K562 (cell line): ENCODE measurements around the gene RDH8. TPM values are rescaled to one million over a fixed set of nuclear protein-coding genes. Genes with fewer than 3 reads are reported as not detected.
A peak's percentile ranks its signal among the peaks of the same experiment; 100 is the strongest.

Source experiments
- E2F5 ChIP-seq: sonication (generic); formaldehyde crosslinking; IDR thresholded peaks from 2 replicates; pipeline ENCODE4 v1.8.0; 2022; ENCODE audit warnings: mild to moderate bottlenecking, missing genetic modification reagents
- FOXP1 ChIP-seq: sonication (generic); formaldehyde crosslinking; IDR thresholded peaks from 2 replicates; pipeline ENCODE4 v1.8.0; 2022; ENCODE audit warnings: mild to moderate bottlenecking, missing genetic modification reagents
- MAZ ChIP-seq, 2 experiments: fragments of 450-650 bp in 1 of 2; sonication (generic) in 1 of 2; formaldehyde crosslinking; IDR thresholded peaks in 1 of 2; conservative IDR thresholded peaks in 1 of 2; 2 replicates each; pipeline versions ENCODE4 v1.4.0 to v1.5.0; 2020; ENCODE audit warnings: mild to moderate bottlenecking in 1 of 2, missing genetic modification reagents in 1 of 2
- MYC ChIP-seq, 2 experiments: fragments of 250-450 bp in 1 of 2; sonication (Bioruptor Pico) in 1 of 2; IDR thresholded peaks; 2 replicates each; pipeline versions ENCODE4 v1.5.1 to v1.6.1; 2012 to 2021; ENCODE audit warnings: low read depth in 2 of 2, borderline replicate concordance in 1 of 2, improper control_type of control experiment in 1 of 2, low read length in 1 of 2, mild to moderate bottlenecking in 1 of 2, moderate library complexity in 1 of 2
- RB1 ChIP-seq: fragments of 450-650 bp; IDR thresholded peaks from 2 replicates; pipeline ENCODE4 v1.6.1; 2017; ENCODE audit warnings: low read depth, mild to moderate bottlenecking
- TAL1 ChIP-seq: fragments of 450-650 bp; IDR thresholded peaks from 2 replicates; pipeline ENCODE4 v1.6.1; 2016; ENCODE audit warnings: mild to moderate bottlenecking
- TEAD1 ChIP-seq, 2 experiments: fragments of 450-650 bp in 1 of 2; sonication (generic) in 1 of 2; formaldehyde crosslinking; IDR thresholded peaks; 2 replicates each; pipeline versions ENCODE4 v1.4.0 to v1.8.0; 2020 to 2022; ENCODE audit warnings: mild to moderate bottlenecking in 2 of 2, missing genetic modification reagents in 1 of 2
- TEAD4 ChIP-seq, 2 experiments: sonication (generic) in 1 of 2; formaldehyde crosslinking in 1 of 2; IDR thresholded peaks; 2 replicates each; pipeline versions ENCODE4 v1.6.1 to v1.8.0; 2012 to 2022; ENCODE audit warnings: borderline replicate concordance in 1 of 2, inconsistent platforms in 1 of 2, low read length in 1 of 2, mild to moderate bottlenecking in 1 of 2, missing genetic modification reagents in 1 of 2
- TFAP4 ChIP-seq: sonication (generic); formaldehyde crosslinking; IDR thresholded peaks from 2 replicates; pipeline ENCODE4 v1.8.0; 2022; ENCODE audit warnings: missing genetic modification reagents, mild to moderate bottlenecking, moderate library complexity, borderline replicate concordance
- ZFP36 ChIP-seq: fragments of 150-350 bp; IDR thresholded peaks from 2 replicates; pipeline ENCODE4 v1.6.1; 2018; ENCODE audit warnings: low read length, low read depth; ENCODE audit not compliant: partially characterized antibody
- ZNF263 ChIP-seq: sonication (generic); formaldehyde crosslinking; IDR thresholded peaks from 2 replicates; pipeline ENCODE4 v1.8.0; 2022; ENCODE audit warnings: mild to moderate bottlenecking, missing genetic modification reagents, borderline replicate concordance
- polyA plus RNA-seq, 8 experiments: library from polyadenylated mRNA; depleted of rRNA in 4 of 8; stranded (reverse) in 5 of 8; unstranded in 3 of 8; fragments of >200 nt; fragmentation: Nextera tagmentation in 2 of 8; fragmentation: Illumina TruSeq in 1 of 8; extraction: Ambion mirVana in 2 of 8; extraction: Trizol in 1 of 8; gene quantifications; 2 replicates each; pipeline versions ENCODE4 v1.2.1 to v1.2.3, GENCODE V29; 2011 to 2014; ENCODE audit warnings: inconsistent platforms in 1 of 8, missing spikeins in 1 of 8
- total RNA-seq, 7 experiments: library from RNA; depleted of rRNA in 6 of 7; stranded (reverse); fragments of >200 nt in 6 of 7; fragmentation: Illumina TruSeq in 2 of 7; extraction: Trizol in 2 of 7; gene quantifications; 2 replicates each; pipeline versions ENCODE4 v1.2.1 to v1.2.3, GENCODE V29; 2011 to 2021; ENCODE audit warnings: low replicate concordance in 1 of 7
- TF ChIP-seq, protein P1 (sequence below), 2 experiments: IDR thresholded peaks; 2 replicates each; pipeline ENCODE4 v1.6.1; 2011; ENCODE audit warnings: borderline replicate concordance in 1 of 2, control low read depth in 1 of 2, low read depth in 1 of 2, low read length in 1 of 2, mild to moderate bottlenecking in 1 of 2, mixed read lengths in 1 of 2, moderate library complexity in 1 of 2; ENCODE audit not compliant: insufficient read depth in 1 of 2, insufficient read length in 1 of 2, poor library complexity in 1 of 2, severe bottlenecking in 1 of 2; ENCODE audit errors: extremely low read depth in 1 of 2
- TF ChIP-seq, protein P2 (sequence below): fragments of 450-650 bp; IDR thresholded peaks from 2 replicates; pipeline ENCODE4 v1.6.1; 2017; ENCODE audit warnings: antibody characterized with exemption, mild to moderate bottlenecking
- TF ChIP-seq, protein P3 (sequence below), 2 experiments: fragments of 250-450 bp in 1 of 2; fragments of 450-650 bp in 1 of 2; sonication (Bioruptor Pico) in 1 of 2; IDR thresholded peaks; 2 replicates each; pipeline versions ENCODE4 v1.6.1 to v1.8.0; 2016 to 2021; ENCODE audit warnings: mild to moderate bottlenecking in 2 of 2, moderate library complexity in 2 of 2, missing compliant biosample characterization in 1 of 2, missing genetic modification characterization in 1 of 2

Gene RDH8
- total and polyA plus RNA-seq, 9 of the 15 experiments (the other 6 are each of a cell fraction or from before 2014, with no cell fraction given), result not detected

DNA sequence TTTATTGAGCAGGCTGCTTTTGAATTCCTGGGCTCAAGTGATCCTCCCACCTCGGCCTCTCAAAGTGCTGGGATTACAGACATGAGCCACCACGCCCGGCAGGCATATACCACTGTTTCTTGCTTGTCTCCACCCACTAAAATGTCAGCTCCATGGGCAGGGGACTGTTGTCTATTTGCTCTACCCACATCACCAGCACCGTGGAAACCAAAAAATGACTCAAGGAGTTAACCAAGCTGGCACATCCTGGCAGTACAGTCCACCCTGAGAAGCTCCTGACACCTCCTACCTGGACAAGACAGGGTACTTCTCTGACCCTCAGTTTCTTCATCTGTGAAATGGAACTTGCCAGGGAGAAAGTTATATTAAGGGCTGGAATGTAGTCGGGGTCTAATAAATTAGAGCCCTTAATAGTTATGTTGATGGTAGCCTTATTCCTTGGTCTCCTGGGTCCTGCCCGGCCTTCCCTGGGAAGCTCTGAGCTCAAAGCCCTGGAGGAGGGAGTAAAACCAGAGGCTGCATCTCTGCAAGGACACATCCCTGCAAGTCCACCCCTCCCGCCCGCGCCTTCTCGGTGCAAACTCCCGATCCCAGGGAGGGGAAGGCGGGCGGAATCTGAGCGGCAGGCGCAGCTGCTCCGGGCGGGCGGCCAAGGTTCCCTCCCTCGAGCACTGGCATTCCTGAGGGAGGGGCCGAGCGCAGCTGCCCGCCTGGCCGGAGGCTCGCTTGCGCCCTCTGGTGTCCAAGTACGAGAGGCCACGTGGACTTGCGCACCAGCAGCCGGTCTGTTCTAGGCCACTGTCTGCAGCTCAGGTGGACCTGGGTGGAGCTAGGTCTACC lies 14.1 kb downstream of the RDH8 start (continued):
- TF ChIP-seq, protein P1, sequence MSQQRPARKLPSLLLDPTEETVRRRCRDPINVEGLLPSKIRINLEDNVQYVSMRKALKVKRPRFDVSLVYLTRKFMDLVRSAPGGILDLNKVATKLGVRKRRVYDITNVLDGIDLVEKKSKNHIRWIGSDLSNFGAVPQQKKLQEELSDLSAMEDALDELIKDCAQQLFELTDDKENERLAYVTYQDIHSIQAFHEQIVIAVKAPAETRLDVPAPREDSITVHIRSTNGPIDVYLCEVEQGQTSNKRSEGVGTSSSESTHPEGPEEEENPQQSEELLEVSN (IDR thresholded peaks at IDR 0.05; ENCODE audit: borderline replicate concordance in 1 of 2, extremely low read depth in 1 of 2, insufficient read depth in 1 of 2, insufficient read length in 1 of 2, low read depth in 1 of 2, low read length in 1 of 2, poor library complexity in 1 of 2, severe bottlenecking in 1 of 2), result peak; percentile 63 to 66
- TF ChIP-seq, protein P2, sequence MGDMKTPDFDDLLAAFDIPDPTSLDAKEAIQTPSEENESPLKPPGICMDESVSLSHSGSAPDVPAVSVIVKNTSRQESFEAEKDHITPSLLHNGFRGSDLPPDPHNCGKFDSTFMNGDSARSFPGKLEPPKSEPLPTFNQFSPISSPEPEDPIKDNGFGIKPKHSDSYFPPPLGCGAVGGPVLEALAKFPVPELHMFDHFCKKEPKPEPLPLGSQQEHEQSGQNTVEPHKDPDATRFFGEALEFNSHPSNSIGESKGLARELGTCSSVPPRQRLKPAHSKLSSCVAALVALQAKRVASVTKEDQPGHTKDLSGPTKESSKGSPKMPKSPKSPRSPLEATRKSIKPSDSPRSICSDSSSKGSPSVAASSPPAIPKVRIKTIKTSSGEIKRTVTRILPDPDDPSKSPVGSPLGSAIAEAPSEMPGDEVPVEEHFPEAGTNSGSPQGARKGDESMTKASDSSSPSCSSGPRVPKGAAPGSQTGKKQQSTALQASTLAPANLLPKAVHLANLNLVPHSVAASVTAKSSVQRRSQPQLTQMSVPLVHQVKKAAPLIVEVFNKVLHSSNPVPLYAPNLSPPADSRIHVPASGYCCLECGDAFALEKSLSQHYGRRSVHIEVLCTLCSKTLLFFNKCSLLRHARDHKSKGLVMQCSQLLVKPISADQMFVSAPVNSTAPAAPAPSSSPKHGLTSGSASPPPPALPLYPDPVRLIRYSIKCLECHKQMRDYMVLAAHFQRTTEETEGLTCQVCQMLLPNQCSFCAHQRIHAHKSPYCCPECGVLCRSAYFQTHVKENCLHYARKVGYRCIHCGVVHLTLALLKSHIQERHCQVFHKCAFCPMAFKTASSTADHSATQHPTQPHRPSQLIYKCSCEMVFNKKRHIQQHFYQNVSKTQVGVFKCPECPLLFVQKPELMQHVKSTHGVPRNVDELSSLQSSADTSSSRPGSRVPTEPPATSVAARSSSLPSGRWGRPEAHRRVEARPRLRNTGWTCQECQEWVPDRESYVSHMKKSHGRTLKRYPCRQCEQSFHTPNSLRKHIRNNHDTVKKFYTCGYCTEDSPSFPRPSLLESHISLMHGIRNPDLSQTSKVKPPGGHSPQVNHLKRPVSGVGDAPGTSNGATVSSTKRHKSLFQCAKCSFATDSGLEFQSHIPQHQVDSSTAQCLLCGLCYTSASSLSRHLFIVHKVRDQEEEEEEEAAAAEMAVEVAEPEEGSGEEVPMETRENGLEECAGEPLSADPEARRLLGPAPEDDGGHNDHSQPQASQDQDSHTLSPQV, result no peak
- peak; percentile 100 for TF ChIP-seq TEAD1 (CRISPR knock-in tag; IDR thresholded peaks at IDR 0.05)
- peak; percentile 84 for TF ChIP-seq FOXP1 (CRISPR knock-in tag)
- peak; percentile 98 for TF ChIP-seq TFAP4 (CRISPR knock-in tag)
- TF ChIP-seq, protein P3, sequence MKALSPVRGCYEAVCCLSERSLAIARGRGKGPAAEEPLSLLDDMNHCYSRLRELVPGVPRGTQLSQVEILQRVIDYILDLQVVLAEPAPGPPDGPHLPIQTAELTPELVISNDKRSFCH (CRISPR knock-in tag; IDR thresholded peaks at IDR 0.05), result no peak
- TF ChIP-seq, protein P3 (tag; IDR thresholded peaks at IDR 0.05), result peak; percentile 49; the same call in 1 of the 2 replicates
- peak; percentile 95 for TF ChIP-seq TEAD4 (IDR thresholded peaks at IDR 0.05; ENCODE audit: low read length)
- peak; percentile 100 for TF ChIP-seq TEAD4 (CRISPR knock-in tag; IDR thresholded peaks at IDR 0.05; ENCODE audit: borderline replicate concordance)
- TF ChIP-seq ZFP36, result peak; percentile 53
- TF ChIP-seq TAL1, result no peak
- no peak for TF ChIP-seq E2F5 (CRISPR knock-in tag)
- TF ChIP-seq ZNF263 (CRISPR knock-in tag), result peak; percentile 69; the same call in 1 of the 2 replicates
- peak; percentile 99 for TF ChIP-seq RB1
- peak; percentile 99 for TF ChIP-seq MYC (IDR thresholded peaks at IDR 0.05; ENCODE audit: low read depth, low read length)
- TF ChIP-seq MYC (CRISPR knock-in tag; IDR thresholded peaks at IDR 0.05; ENCODE audit: borderline replicate concordance, low read depth), result peak; percentile 57; the same call in 1 of the 2 replicates
- TF ChIP-seq MAZ (CRISPR knock-in tag; conservative IDR thresholded peaks at IDR 0.05 in 1 of 2, IDR thresholded peaks at IDR 0.05 in 1 of 2), result peak; percentile 100
